ENCODE data around the gene PPP1R1C.

DNA sequence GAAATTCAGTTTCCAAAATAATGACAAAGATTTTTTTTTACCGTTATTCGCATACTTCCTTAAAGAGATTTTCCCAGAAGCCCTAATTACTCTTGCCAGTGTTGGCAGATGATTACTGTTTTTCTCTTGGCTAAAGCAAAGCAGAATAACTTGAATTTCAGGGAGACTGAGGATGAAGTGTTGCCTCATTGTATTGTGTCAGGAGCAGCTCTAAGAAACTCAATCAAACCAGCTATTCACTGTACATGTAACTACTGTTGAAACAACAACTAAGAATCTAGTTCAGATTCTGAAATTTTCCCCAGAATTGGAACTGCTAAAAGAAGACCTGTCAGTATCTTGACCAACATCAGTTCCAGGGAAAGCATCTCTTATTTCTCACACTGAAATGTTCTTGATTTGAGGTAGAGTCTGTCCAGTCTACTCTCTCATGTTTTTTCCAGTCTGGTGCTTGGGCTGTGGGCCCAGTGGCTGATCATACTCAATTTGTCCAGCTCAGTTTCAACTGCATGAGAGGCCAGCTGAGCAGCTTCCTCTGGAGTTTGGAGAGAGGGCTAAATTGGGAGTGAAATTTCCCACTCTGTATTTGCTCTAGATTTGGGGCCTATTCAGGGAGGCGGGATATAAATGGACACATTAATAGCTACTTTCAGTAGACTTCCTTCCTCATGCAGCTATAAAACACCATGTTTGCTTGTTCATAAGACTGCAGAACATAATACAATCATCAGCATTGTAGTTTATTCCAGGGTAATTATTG lies 78.5 kb downstream of the PPP1R1C start:
- no peak for TF ChIP-seq POLR2AphosphoS5 (IDR thresholded peaks at IDR 0.05; ENCODE audit: low read depth, low read length)
- TF ChIP-seq POLR2A (IDR thresholded peaks at IDR 0.05; ENCODE audit: low read depth, low read length) = no peak

Data from GM12892 (cell line).